ENCODE results near the gene TOE1. TPM values are rescaled to one million over a fixed set of nuclear protein-coding genes. Genes with fewer than 3 reads are reported as not detected.

TOE1 gene
- total and polyA plus RNA-seq, 9 of the 15 experiments (the other 6 are each of a cell fraction or from before 2014, with no cell fraction given), result 32.1 to 85.7 (median 38.0) TPM

- in situ Hi-C loops (cut with MboI) (no loop called here), intact Hi-C loops (cut with micrococcal nuclease) (loop anchor here (5.0 kb wide), 1 partner anchor 79 kb away; no protein-coding TSS in a partner anchor)
- no TSS peak for BruUV-seq (replicated peaks)
- Histone ChIP-seq H3K79me2 (ENCODE audit: control insufficient read depth, insufficient read depth, low read length) (no peaks in the 10 kb centered on the region), H3K4me3 (no peak overlapping the region), H3K9me1 (ENCODE audit: control insufficient read depth, insufficient read depth, low read length) (no peaks in the 10 kb centered on the region), H3K9ac (ENCODE audit: insufficient read depth in 1 of 2, low read depth in 2 of 2, low read length in 2 of 2) (no peak overlapping the region), H3K36me3 (ENCODE audit: control insufficient read depth, insufficient read depth, low read length) (no peaks in the 10 kb centered on the region), H3K27me3 (ENCODE audit: control insufficient read depth in 2 of 2, insufficient read depth in 2 of 2, low read length in 2 of 2) (no peaks in the 10 kb centered on the region), H4K20me1 (replicated peaks; ENCODE audit: control insufficient read depth, insufficient read depth, low read length) (no peaks in the 10 kb centered on the region), H2AFZ (ENCODE audit: low read depth, low read length) (0 out of 2 replicates have a peak overlapping the region, but pooled peaks have one; percentile 12), H3K27ac (ENCODE audit: extremely low read depth, low read depth, low read length) (no peak overlapping the region), H3K9me3 (replicated peaks; ENCODE audit: control insufficient read depth, insufficient read depth, low read depth, low read length) (no peaks in the 10 kb centered on the region), H3K4me1 (replicated peaks in 1 of 2; ENCODE audit: control insufficient read depth in 2 of 2, insufficient read depth in 2 of 2, low read length in 2 of 2) (no peaks in the 10 kb centered on the region; a peak in 1 of 5 replicates), H3K4me2 (ENCODE audit: insufficient read depth, low read length) (no peak overlapping the region)
- DNase-seq (ENCODE audit: extremely low read depth in 1 of 4, low spot score in 3 of 4) (no peak), ATAC-seq (no peak), FAIRE-seq (no peak)
- no peak for TF ChIP-seq FUS (optimal IDR thresholded peaks at IDR 0.05; ENCODE audit: low read depth, low read length)
- no peak for TF ChIP-seq HNRNPL (IDR thresholded peaks at IDR 0.05; ENCODE audit: low read depth, low read length)
- TF ChIP-seq GTF2A2 (tag; IDR thresholded peaks at IDR 0.05), result no peak
- no peak for TF ChIP-seq RBBP5 (IDR thresholded peaks at IDR 0.05; ENCODE audit: borderline replicate concordance, insufficient read depth, low read length, poor library complexity, severe bottlenecking)
- TF ChIP-seq NEUROD1 (IDR thresholded peaks at IDR 0.05; ENCODE audit: borderline replicate concordance, low read depth, low read length, partially characterized antibody), result no peak
- no peak for TF ChIP-seq IRF1 (CRISPR knock-in tag; IDR thresholded peaks at IDR 0.05; ENCODE audit: borderline replicate concordance)
- no peak for TF ChIP-seq ZNF717 (CRISPR knock-in tag; IDR thresholded peaks at IDR 0.05)
- no peak for TF ChIP-seq U2AF1 (optimal IDR thresholded peaks at IDR 0.05; ENCODE audit: low read depth, low read length)
- TF ChIP-seq SAP30 (IDR thresholded peaks at IDR 0.05; ENCODE audit: borderline replicate concordance, insufficient read depth, low read depth, low read length, poor library complexity, severe bottlenecking), result no peak
- no peak for TF ChIP-seq BACH1 (tag; IDR thresholded peaks at IDR 0.05)
- no peak for TF ChIP-seq ZNF121 (CRISPR knock-in tag; conservative IDR thresholded peaks at IDR 0.05)
- TF ChIP-seq ZNF79 (CRISPR knock-in tag; IDR thresholded peaks at IDR 0.05; ENCODE audit: low read depth), result no peak
- no peak for TF ChIP-seq TCF7 (IDR thresholded peaks at IDR 0.05; ENCODE audit: borderline replicate concordance)
- no peak for TF ChIP-seq EHMT2 (IDR thresholded peaks at IDR 0.05)
- TF ChIP-seq CLOCK (CRISPR knock-in tag; IDR thresholded peaks at IDR 0.05; ENCODE audit: borderline replicate concordance), result no peak
- 6% methylated on average over 2 of the region's 2 CpGs for WGBS (ENCODE audit: insufficient coverage, low coverage, missing lambda C conversion rate)
- CTCF ChIA-PET (ENCODE audit: low intra/inter-chr PET ratio), result no interaction called here
- POLR2A ChIA-PET, result interaction anchor here (0.6 to 1.6 kb wide), 12 partner anchors 8 to 570 kb away, joined by 3 to 8 read pairs (median 4); partner anchors contain the start of gene UROD
Measured at GRCh38 chr1:45291716-45292115, 48.3 kb upstream of the TOE1 start.

All from K562 (cell line).